HL-60 (cell line): ENCODE measurements around the gene NOS1.

ENCODE experiments used
- DNase-seq, 2 experiments: peaks; one replicate each; pipeline ENCODE4 v3.0.0-alpha.2; 2010 to 2020; ENCODE audit warnings: low read depth in 1 of 2, low spot score in 1 of 2
- H3K27ac ChIP-seq: fragments of 250-450 bp; sonication (Bioruptor Pico); replicated peaks from 2 replicates; pipeline ENCODE4 v1.5.1; 2020; ENCODE audit warnings: mild to moderate bottlenecking, moderate library complexity
- H3K27me3 ChIP-seq: fragments of 250-450 bp; sonication (Bioruptor Pico); 2 replicates; pipeline ENCODE4 v1.5.1; 2021; ENCODE audit warnings: mild to moderate bottlenecking, moderate library complexity; ENCODE audit not compliant: insufficient read depth, poor library complexity, severe bottlenecking
- H3K4me3 ChIP-seq: replicated peaks from 2 replicates; pipeline ENCODE4 v1.5.1; 2011; ENCODE audit warnings: mild to moderate bottlenecking, control low read depth, low read length; ENCODE audit not compliant: insufficient read depth
- CTCF ChIP-seq: IDR thresholded peaks from one replicate; pipeline ENCODE4 v1.5.1; 2011; ENCODE audit warnings: low read length, control low read depth, inconsistent platforms; ENCODE audit not compliant: insufficient read depth
- GABPA ChIP-seq: IDR thresholded peaks from 2 replicates; pipeline ENCODE4 v1.6.1; 2012; ENCODE audit warnings: low read depth
- POLR2AphosphoS5 ChIP-seq: IDR thresholded peaks from 2 replicates; pipeline ENCODE4 v1.6.1; 2012; ENCODE audit warnings: low read depth
- REST ChIP-seq: IDR thresholded peaks from 2 replicates; pipeline ENCODE4 v1.6.1; 2012; ENCODE audit warnings: low read depth; ENCODE audit not compliant: insufficient replicate concordance
- SPI1 ChIP-seq: IDR thresholded peaks from 2 replicates; pipeline ENCODE4 v1.6.1; 2012; ENCODE audit warnings: low read depth, mild to moderate bottlenecking, borderline replicate concordance

NOS1 gene

GRCh38 chr12:117255386-117255785 lies 106.0 kb downstream of the NOS1 start:
- DNase-seq: no peak
- TF ChIP-seq CTCF: no peak
- no peak for TF ChIP-seq REST
- no peak for TF ChIP-seq POLR2AphosphoS5
- no peak for TF ChIP-seq GABPA
- TF ChIP-seq SPI1: no peak
- Histone ChIP-seq H3K27me3 (peaks cover 2% of the 10 kb centered on the region), H3K27ac (no peak overlapping the region), H3K4me3 (no peak overlapping the region)

- TF ChIP-seq CTCF (no peak), REST (no peak), POLR2AphosphoS5 (no peak)
These were observed 117.9 kb downstream of the NOS1 start for GRCh38 chr12:117243488-117243887.

DNA sequence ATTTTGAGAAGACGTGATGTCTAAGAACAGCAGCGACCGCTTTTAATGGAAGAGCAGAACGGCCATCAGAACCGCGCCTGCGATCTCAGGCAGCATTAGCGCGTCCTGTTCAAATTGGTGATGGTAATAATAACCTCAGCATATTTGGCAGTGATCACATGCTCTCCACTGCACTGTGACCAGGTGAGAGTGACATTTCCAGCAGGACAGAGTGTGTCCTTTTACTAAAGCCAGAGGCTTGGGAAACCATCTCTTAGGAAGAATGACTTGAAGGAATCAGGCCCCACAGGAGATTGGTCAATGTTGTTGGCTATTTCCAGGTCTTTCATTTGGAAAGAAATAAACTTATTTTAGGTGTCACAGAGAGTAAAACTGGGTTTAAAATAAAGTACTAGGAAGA lies 119.7 kb downstream of the NOS1 start:
- no peak for DNase-seq
- TF ChIP-seq SPI1 (no peak), GABPA (no peak), POLR2AphosphoS5 (no peak), REST (no peak), CTCF (no peak)
- no peak overlapping the region for H3K4me3 ChIP-seq
- peaks cover 7% of the 10 kb centered on the region for H3K27me3 ChIP-seq
- no peak overlapping the region for H3K27ac ChIP-seq

More at GRCh38 chr12:117243488-117243887, 117.9 kb downstream of the NOS1 start:
- Histone ChIP-seq H3K27me3 (peaks cover 2% of the 10 kb centered on the region), H3K27ac (no peak overlapping the region), H3K4me3 (no peak overlapping the region)
- no peak for DNase-seq
